Brain pericyte (primary cell): Measurements from ENCODE around the gene SIRT3.

ENCODE experiments used
- DNase-seq: peaks from one replicate; pipeline ENCODE4 v3.0.0-alpha.2; 2012; ENCODE audit warnings: low read depth, low spot score

The SIRT3 gene

DNA sequence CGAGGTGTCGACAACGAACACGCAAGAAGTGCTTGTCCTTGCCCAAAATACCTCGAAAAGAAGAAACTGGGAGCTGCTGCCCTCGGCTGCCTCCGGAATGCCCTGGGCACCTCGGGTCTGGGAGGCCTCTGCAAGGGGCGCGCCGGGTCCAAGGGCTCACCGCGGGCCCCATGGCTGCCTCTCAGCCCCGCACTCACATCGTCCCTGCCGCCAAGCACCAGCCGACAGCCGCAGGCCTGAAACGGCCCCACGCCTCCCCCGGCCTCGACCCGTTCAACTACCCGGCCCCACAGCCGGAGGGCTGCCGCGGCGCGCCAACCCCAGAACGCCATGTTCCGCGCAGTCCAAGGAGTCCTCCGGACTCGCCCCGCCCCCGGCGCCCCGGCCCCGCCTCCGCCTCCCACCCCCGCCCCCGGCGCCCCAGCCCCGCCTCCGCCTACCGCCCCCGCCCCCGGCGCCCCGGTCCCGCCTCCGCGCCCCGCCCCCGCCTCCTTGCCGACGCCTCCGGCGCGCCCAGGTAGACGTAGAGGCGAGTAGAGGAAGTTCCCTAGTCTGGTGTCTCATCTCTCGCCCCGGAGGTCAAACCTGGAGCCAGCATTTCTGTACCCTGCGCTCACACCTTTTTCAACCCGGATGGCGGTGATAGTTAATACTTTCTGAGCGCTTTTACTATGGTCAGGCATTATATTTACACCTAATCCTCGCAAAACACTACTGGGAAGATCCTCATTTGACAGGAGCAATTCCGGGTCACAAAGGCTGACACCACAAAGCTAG, at the start of gene SIRT3:
Gene SIRT3 (minus strand): TSS at position 346 of the 777 bp plus-strand sequence. CDS start 14 bp downstream, at position 332.
- DNase-seq, result no peak

DNA sequence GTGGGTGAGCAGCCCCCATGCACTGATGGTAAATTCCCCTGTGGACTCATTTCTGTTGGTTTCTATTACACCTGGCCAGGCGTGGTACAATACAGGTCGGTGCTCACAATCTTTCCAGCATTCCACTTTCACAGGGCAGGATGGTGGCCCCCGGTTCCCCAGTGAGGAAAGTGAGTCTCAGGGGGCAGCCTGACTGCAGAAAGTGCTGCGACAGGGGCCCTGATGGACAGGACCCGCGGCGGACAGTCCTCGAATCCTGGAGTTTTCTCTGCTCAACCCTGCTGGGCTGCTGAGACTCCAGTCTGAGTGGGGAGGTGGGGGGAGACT, 49.7 kb upstream of the SIRT3 start:
- DNase-seq, result no peak

DNA sequence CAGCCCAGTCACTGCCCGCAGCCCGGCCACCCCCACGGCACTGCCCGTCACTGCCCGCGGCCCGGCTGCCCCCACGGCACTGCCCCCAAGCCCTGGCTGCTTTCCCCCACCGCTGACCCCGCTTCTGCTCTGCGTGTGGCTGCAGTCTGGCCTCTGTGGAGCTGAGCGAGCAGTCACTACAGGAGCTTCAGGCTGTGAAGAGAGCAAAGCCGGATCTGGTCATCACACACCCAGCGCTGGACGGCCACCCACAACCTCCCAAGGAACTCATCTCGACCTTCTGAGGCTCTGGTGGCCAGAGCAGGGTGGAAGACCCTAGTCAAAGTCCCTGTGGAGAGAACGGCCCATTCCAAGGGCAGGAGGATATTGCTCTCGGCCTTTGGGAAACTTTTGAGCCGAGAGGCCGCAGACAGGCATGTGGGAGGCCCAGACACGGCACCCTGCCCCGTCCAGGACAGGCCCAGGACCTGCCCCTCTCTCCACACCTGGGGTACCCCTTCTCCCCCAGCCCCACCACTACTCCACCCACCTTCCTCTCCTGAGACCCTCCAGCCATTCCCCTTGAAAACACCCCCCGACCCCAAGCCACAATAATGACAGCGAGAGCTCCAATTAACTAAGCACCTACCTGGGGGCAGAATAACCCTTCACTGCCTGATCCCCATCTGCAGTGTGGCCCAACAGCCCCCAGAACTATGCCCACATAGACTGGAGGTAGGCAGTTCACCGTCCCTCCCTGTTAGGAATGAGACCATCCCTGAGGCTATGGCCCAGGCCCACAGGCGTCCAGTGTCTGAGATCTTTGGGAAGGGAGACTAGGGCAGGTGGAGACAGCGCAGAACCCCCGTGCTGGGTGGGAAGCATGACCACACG, 49.1 kb upstream of the SIRT3 start:
- no peak for DNase-seq

DNA sequence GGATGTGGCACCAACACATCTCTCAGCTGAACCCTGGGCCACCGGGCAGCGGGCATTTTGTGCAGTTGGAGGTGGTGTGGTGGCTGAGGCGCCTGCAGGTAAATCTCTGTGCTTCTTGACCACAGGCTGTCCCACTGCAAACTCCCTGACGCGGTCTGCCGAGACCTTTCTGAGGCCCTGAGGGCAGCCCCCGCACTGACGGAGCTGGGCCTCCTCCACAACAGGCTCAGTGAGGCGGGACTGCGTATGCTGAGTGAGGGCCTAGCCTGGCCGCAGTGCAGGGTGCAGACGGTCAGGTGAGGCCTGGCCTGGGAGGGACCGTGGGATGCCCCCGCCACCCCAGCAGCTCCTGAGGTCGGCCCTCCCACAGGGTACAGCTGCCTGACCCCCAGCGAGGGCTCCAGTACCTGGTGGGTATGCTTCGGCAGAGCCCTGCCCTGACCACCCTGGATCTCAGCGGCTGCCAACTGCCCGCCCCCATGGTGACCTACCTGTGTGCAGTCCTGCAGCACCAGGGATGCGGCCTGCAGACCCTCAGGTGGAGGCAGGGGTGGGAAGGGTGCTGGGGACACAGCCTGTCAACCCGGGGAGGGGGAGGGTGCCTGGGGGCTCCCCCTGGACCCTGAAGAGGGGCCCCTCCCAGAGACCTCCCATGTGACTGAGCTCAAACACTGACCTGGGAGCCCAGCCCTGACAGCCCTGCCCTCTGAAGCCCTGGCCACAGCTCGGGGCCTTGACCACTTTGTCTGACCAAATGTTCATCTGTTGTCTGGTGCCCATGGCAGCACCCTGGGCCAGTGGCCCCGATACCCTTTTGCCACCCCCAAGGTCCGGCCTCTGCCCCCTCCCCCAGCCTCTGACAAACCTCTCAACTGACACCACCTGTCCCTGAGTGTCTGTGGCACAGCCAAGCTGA, 48.2 kb upstream of the SIRT3 start:
- no peak for DNase-seq

DNA sequence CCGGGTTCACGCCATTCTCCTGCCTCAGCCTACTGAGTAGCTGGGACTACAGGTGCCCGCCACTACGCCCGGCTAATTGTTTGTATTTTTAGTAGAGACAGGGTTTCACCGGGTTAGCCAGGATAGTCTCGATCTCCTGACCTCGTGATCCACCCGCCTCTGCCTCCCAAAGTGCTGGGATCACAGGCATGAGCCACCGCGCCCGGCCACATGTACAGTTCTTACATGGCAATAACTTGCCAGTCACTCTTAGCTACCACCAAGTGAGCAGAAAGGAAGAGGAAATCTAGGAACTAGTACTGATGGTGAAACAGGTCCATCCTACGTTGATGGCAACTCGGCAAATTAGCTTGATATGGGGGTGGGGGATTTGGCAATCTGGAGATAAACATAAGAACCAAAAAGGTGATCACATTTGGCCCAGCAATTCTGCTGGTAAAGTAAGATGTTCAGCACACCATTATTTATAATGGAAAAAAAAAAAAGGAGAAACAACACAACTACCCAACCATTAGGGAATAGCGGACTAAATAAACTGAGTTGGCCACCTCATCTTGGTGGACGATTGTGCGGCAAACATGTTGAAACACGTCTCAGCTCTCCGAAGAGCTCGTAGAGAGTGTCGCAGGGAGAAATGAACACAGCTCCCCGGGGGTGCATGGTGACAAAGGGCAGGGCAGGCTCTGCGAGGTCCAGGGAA, 47.4 kb upstream of the SIRT3 start:
- DNase-seq, result no peak

DNA sequence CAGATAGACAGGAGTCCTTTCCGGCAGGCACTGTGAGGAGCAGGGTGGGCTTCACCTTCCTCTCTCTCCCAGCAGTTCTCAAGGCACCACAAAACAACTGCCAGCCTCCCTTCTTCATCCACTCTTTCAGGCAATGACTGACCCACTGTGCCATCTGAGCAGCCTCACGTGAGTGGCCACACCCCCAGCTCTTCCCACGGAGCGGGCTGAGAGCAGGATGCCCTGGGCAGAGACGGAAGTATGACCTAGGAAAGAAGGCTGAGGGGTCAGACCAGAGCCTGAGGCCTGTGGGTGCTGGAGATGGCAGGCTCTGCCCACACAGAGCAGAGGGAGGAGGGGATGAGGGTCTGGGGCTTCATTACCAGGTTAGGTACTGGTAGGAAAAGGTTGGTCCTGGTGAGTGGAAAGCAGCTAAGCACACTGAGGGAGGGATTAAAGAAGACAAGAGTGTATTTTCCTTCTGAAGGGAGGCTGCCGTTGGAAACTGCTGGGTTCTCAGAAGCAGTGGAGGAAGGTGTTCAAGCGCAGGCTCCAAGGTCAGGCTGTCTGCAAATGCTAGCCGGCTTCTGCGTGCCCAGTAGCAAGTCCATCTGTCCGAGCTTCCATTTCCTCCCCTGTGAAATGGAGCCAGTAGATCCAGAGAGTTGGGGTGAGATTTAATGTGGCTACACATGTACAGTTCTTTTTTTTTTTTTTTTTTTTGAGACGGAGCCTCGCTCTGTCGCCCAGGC, 46.7 kb upstream of the SIRT3 start:
- no peak for DNase-seq

DNA sequence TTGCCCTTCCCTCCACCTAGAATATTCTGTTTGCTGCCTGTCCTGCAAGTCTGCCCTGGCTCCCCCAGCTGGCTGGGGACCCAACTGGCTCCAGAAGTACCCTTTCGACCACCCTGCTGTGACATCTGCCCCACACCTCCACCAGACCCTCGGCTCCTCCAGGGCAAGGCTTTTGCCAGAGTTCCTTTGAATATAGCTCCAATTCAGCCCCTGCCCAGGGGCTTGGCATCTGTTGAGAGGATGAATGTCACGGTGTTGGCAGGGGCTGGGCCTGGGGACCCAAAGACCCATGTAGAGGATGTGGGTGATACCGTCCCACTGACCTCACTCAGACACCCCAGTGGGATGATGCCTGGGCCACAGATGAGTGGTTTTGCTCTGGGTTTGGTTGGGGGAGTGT, 46.0 kb upstream of the SIRT3 start:
- DNase-seq, result no peak

DNA sequence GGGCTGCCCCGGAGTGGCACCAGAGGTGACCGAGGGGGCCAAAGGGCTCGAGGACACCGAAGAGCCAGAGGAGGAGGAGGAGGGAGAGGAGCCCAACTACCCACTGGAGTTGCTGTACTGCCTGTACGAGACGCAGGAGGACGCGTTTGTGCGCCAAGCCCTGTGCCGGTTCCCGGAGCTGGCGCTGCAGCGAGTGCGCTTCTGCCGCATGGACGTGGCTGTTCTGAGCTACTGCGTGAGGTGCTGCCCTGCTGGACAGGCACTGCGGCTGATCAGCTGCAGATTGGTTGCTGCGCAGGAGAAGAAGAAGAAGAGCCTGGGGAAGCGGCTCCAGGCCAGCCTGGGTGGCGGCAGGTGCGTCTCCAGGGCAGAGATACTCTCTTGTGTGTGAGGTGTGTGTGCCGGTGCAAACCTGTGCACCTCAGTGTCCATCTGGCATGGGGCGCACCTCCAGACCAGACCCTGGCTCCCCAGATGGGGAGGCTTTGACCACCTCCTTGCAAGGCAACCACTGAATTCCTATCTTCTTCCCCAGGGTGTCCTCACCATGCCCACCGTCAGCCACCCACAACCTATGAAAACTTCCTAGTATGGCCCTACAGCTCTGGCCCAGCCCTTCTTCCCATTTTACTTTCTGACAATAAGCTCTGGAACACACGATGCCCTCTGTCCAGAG, 45.5 kb upstream of the SIRT3 start:
- DNase-seq, result no peak

DNA sequence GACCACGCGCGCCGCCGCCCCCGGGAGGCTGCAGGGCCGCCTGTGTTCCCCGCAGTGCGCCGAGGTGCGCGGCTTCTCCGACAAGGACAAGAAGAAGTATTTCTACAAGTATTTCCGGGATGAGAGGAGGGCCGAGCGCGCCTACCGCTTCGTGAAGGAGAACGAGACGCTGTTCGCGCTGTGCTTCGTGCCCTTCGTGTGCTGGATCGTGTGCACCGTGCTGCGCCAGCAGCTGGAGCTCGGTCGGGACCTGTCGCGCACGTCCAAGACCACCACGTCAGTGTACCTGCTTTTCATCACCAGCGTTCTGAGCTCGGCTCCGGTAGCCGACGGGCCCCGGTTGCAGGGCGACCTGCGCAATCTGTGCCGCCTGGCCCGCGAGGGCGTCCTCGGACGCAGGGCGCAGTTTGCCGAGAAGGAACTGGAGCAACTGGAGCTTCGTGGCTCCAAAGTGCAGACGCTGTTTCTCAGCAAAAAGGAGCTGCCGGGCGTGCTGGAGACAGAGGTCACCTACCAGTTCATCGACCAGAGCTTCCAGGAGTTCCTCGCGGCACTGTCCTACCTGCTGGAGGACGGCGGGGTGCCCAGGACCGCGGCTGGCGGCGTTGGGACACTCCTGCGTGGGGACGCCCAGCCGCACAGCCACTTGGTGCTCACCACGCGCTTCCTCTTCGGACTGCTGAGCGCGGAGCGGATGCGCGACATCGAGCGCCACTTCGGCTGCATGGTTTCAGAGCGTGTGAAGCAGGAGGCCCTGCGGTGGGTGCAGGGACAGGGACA, 44.8 kb upstream of the SIRT3 start:
- no peak for DNase-seq

DNA sequence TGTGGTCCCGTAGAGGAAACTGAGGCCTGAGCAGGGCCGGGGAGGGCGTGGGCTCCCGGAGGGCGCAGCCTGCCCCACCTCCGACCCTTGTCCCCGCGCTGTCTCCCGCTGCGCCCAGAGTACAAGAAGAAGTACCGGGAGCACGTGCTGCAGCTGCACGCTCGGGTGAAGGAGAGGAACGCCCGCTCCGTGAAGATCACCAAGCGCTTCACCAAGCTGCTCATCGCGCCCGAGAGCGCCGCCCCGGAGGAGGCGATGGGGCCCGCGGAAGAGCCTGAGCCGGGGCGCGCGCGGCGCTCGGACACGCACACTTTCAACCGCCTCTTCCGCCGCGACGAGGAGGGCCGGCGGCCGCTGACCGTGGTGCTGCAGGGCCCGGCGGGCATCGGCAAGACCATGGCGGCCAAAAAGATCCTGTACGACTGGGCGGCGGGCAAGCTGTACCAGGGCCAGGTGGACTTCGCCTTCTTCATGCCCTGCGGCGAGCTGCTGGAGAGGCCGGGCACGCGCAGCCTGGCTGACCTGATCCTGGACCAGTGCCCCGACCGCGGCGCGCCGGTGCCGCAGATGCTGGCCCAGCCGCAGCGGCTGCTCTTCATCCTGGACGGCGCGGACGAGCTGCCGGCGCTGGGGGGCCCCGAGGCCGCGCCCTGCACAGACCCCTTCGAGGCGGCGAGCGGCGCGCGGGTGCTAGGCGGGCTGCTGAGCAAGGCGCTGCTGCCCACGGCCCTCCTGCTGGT, 44.0 kb upstream of the SIRT3 start:
- no peak for DNase-seq

DNA sequence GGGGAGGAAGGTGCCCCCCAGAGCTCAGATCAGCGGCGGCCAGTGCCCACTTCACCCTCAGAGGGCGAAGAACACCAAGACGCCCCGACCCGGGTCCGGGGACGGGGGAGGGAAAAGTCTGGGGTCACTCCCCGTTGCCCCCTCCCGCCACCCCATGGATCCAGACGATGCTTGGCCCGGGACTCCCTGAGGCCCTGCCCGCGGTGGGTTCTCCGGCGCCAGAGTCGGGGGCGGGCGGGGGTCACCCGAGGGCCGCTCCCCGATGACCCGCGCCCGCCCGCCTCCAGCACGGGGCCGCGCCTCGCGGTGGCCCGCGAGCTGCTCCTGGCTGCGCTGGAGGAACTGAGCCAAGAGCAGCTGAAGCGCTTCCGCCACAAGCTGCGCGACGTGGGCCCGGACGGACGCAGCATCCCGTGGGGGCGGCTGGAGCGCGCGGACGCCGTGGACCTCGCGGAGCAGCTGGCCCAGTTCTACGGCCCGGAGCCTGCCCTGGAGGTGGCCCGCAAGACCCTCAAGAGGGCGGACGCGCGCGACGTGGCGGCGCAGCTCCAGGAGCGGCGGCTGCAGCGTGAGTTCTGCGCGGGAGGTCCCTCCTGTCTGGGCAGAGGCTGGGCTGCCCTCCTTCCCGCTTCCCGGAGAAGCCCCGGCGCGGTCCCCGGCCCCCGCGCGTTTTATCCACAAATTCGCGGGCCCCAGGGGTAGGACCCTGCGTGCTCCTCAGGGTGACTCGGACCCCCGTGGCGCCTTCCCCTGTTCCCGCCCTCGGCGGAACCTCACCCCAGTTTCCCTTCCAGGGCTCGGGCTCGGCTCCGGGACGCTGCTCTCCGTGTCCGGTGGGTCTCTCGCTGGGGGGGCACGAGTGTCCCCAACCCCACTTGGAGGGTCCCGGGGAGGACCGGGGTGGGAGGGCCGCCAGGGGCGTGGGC, 43.2 kb upstream of the SIRT3 start:
- DNase-seq, result no peak

DNA sequence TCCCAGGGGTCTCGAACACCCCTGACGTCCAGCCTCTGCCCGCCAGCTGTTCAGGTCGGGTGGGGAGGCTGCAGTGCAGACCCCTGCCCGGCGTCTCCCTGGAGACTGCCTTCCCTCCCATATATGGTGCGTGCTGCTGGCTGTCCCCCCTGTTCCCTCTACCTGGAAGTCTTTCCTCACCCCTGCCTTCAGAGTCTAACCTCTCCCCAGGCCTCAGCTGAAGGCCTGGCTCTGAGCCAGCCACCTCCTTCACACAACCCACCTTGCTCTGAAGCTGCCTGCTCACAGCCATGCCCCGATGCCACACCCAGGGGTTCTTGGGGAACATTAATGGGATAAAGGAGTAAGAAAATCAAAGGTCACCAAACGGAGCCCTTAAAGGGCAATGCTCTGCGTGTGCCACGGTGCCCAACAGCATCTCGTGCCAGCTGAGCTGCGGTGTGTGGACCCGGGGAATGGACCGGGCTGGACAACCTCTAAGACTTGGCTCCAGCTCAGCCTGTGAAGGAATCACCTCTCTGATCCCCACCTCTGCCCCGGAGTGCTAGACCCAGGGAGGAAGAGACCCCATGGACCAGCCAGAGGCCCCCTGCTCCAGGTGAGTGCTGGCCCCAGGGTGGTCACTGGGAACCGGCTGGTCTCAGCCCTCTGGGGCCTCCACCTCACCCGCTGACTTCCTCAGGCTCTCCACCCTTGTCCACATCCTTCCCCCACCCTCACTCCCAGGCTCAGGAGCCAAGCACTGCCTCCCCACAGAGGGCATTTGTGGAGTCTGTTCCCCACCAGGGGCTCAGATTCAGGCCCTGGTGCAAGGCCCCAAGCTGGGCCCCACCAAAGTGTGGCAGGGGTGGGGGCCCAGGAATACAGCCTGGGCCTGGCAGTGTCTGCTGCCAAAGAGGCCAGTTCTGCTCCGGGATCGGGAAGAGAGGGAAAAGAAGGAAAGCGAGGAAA, 42.1 kb upstream of the SIRT3 start, which contains the start of gene NLRP6:
Gene NLRP6 (plus strand): TSS at position 407 of the 951 bp plus-strand sequence. CDS start 163 bp downstream, at position 570.
- no peak for DNase-seq

DNA sequence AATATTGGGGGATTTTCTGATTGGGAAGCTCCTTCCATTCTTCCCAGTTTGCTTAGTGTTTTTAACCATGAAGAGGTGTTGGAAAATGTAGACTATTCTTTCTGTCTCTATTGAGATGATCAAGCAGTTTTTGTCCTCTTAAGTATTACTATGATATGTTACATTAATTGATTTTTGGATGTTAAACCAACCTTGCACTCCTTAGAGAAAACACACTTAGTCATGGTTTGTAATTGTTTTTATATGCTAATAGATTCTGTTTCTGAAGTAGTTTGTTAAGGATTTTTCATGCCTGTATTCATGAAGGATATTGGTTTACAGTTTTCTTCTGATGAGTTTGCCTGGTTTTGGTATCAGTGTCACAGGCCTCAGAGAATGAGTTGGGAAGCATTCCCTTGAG, 40.1 kb upstream of the SIRT3 start:
- no peak for DNase-seq

DNA sequence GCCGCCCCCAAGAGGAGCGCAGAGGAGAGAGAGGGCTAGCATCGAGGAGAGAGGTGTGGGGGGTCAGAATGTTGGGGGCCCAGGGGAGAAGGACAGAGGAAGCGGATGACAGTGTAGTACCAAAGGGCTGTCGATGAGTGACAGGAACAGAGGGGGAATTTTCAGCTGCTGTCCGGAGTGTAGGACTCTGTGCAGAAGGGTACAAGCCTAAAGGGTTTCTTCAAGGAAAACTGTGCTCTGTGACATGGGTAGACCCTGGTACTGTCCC, 36.7 kb upstream of the SIRT3 start:
- DNase-seq, result no peak

DNA sequence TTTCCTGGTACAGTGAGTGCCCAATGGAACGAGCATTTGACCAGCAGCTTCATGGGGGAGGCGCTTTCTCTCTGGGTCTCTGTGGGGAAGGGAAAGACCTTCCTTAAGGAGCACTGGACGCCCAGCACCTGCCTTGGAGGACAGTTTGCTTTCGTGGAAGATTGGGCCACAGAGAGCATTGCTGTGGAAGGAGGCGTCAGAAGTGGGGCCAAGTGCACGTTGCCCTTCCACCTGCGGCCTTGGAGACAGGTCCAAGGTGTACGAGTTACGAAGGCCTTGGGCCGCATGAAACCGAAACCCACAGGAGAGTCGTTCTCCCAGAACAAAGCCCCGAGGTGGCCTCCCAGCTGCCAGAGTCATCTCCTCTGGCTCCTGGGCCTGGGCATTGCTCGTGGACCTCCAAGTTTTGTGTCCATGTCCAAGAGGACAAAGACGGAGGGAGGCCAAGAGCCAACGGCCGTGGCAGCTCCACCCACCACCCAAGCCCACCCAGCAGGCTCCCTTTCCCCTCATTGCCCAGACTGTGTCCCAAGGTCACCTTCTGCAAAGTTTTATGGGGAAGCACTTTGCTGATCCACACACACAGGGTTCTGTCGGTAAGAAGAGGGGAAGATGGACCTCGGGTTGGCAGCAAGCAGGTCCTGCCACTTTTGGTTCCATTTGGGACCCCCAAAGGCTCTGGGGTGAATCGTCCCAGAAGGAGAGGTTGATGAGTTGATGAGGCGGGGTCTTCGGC, 36.2 kb upstream of the SIRT3 start:
- no peak for DNase-seq

DNA sequence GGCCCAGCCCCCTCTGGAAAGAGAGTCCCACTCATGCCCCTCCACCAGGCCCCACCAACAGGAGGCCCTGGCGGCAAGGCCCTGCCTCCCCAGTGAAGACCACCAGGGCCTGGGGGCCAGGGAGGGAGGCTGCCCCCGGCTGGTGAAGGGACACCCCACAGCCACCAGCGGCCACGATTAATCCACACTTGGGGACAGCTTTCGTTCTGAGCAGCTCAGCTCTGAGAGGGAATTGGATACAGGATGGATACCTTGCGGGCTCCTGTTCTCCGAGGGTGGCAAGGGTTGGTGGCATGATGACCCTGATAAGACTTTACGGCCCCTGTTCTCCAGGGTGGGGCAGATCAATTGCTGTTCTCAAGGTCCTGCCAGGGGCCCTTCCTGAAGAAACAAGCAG, 35.2 kb upstream of the SIRT3 start:
- no peak for DNase-seq
